HepG2 (cell line): ENCODE data around the gene CSNK1A1. TPM values are rescaled to one million over a fixed set of nuclear protein-coding genes. Genes with fewer than 3 reads are reported as not detected.

Experiments
- DDIT3 ChIP-seq: sonication (generic); formaldehyde crosslinking; IDR thresholded peaks from 2 replicates; pipeline ENCODE4 v1.4.0; 2020; ENCODE audit warnings: mild to moderate bottlenecking, missing genetic modification reagents
- EZH2 ChIP-seq: conservative IDR thresholded peaks from 2 replicates; pipeline ENCODE4 v1.6.1; 2012; ENCODE audit warnings: mild to moderate bottlenecking, low read depth, low read length, moderate library complexity
- NCOA1 ChIP-seq: sonication (generic); formaldehyde crosslinking; IDR thresholded peaks from 2 replicates; pipeline ENCODE4 v1.9.0; 2021; ENCODE audit warnings: missing genetic modification reagents
- SP140L ChIP-seq: sonication (generic); formaldehyde crosslinking; IDR thresholded peaks from 2 replicates; pipeline ENCODE4 v1.4.0; 2020; ENCODE audit warnings: missing genetic modification reagents, borderline replicate concordance
- TAF15 ChIP-seq: fragments of 200-400 bp; formaldehyde crosslinking; IDR thresholded peaks from one replicate; pipeline ENCODE4 v1.6.1; 2018; ENCODE audit warnings: mild to moderate bottlenecking, low read depth, low read length; ENCODE audit not compliant: poor library complexity, severe bottlenecking
- ZBTB40 ChIP-seq, 2 experiments: fragments of 450-650 bp in 1 of 2; sonication (generic) in 1 of 2; formaldehyde crosslinking in 1 of 2; IDR thresholded peaks; 2 replicates each; pipeline versions ENCODE4 v1.6.1 to v1.8.0; 2016 to 2022; ENCODE audit warnings: antibody characterized with exemption in 1 of 2, mild to moderate bottlenecking in 1 of 2, missing genetic modification reagents in 1 of 2
- ZEB1 ChIP-seq: IDR thresholded peaks from 2 replicates; pipeline ENCODE4 v1.6.1; 2012; ENCODE audit warnings: mild to moderate bottlenecking, low read depth, inconsistent platforms; ENCODE audit not compliant: insufficient replicate concordance
- ZNF260 ChIP-seq: sonication (generic); formaldehyde crosslinking; IDR thresholded peaks from 2 replicates; pipeline ENCODE4 v1.4.0; 2020; ENCODE audit warnings: missing genetic modification reagents, low read depth, mild to moderate bottlenecking, borderline replicate concordance
- ZNF646 ChIP-seq: sonication (generic); formaldehyde crosslinking; IDR thresholded peaks from 2 replicates; pipeline ENCODE4 v1.9.0; 2021; ENCODE audit warnings: mild to moderate bottlenecking, missing genetic modification reagents
- ZNF788 ChIP-seq: sonication (generic); formaldehyde crosslinking; IDR thresholded peaks from 2 replicates; pipeline ENCODE4 v1.5.0; 2020; ENCODE audit warnings: mild to moderate bottlenecking, missing genetic modification reagents, borderline replicate concordance
- polyA plus RNA-seq, 8 experiments: library from polyadenylated mRNA; depleted of rRNA in 3 of 8; stranded (reverse) in 7 of 8; unstranded in 1 of 8; fragments of >200 nt; fragmentation: Illumina TruSeq in 4 of 8; extraction: Trizol in 4 of 8; gene quantifications; 2 replicates each; pipeline versions ENCODE4 v1.2.1 to v1.2.3, GENCODE V29; 2011 to 2016; ENCODE audit warnings: low read depth in 4 of 8, missing spikeins in 1 of 8, mixed read lengths in 1 of 8; ENCODE audit not compliant: insufficient read depth in 1 of 8
- total RNA-seq, 5 experiments: library from RNA; depleted of rRNA; stranded (reverse); fragments of >200 nt; fragmentation: Illumina TruSeq; extraction: Trizol; gene quantifications; 2 replicates each; pipeline ENCODE4 v1.2.3, GENCODE V29; 2016; ENCODE audit warnings: low read depth in 1 of 5

Gene CSNK1A1
- total and polyA plus RNA-seq, 2 of the 13 experiments (the other 11 are each of a cell fraction or from before 2014, with no cell fraction given) = 89.0 to 149 TPM

- TF ChIP-seq ZNF646 (CRISPR knock-in tag) (no peak), TAF15 (no peak), SP140L (CRISPR knock-in tag) (0 out of 2 replicates have a peak, but pooled peaks have one; percentile 66), NCOA1 (CRISPR knock-in tag) (no peak), EZH2 (no peak), ZNF260 (CRISPR knock-in tag) (no peak), ZNF788 (CRISPR knock-in tag) (peak; percentile 45; the same call in 1 of the 2 replicates), ZEB1 (no peak), DDIT3 (CRISPR knock-in tag) (no peak), ZBTB40 (IDR thresholded peaks at IDR 0.05) (no peak), ZBTB40 (CRISPR knock-in tag; IDR thresholded peaks at IDR 0.05) (no peak)
Measured at GRCh38 chr5:149442563-149443182, 108.6 kb downstream of the CSNK1A1 start (continued).
